GM12874 (cell line): Measurements from ENCODE around the gene LEAP2.

Source experiments
- CTCF ChIP-seq: IDR thresholded peaks from 2 replicates; pipeline ENCODE4 v1.5.1; 2011; ENCODE audit warnings: low read depth, mild to moderate bottlenecking, control low read depth, low read length, moderate library complexity; ENCODE audit not compliant: insufficient read depth

Gene LEAP2

GRCh38 chr5:132860742-132861141 lies 12.7 kb upstream of the LEAP2 start:
- no peak for TF ChIP-seq CTCF

- no peak for TF ChIP-seq CTCF
Observed at GRCh38 chr5:132865668-132866341, 7.7 kb upstream of the LEAP2 start.

DNA sequence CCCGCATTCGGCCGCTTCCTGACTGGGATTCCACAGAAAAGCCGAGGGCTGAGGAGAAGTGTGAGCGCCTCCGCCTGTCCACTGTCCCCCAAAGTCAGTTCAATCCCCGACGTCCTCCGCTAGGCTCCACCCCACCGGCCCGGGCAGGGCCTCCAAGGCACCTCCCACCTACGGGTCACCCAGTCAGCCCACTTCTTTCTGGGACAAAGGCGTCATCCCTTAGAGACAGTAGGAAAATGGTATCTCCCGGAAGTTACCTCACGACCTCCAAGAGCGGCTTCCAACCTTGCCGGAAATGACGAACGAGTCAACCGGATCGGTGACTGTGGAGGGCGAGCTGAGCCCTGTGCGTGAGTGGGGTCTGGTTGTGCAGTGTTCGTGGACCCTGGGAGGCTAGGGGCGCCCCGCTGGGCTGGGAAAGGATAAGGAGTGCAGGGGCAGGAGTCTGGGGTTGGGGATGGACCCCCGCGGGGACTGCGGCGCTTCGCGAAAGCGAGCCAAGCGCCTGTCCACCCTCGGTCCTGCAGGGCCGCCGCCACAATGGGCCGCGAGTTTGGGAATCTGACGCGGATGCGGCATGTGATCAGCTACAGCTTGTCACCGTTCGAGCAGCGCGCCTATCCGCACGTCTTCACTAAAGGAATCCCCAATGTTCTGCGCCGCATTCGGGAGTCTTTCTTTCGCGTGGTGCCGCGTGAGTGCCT lies 7.0 kb upstream of the LEAP2 start, which contains the start of the genes GDF9 and UQCRQ:
TSS of gene GDF9 (minus strand) at position 128 of the 704 bp plus-strand sequence. CDS start 1,936 bp downstream, outside the sequence.
TSS of gene UQCRQ (plus strand) at position 301 of the 704 bp plus-strand sequence. CDS start at position 541, 240 bp downstream.
- peak; percentile 26; the same call in 1 of the 2 replicates for TF ChIP-seq CTCF

GRCh38 chr5:132867046-132867451 lies 6.4 kb upstream of the LEAP2 start:
- TF ChIP-seq CTCF = no peak

- TF ChIP-seq CTCF = no peak
Observed at GRCh38 chr5:132868754-132869153, 4.7 kb upstream of the LEAP2 start.

GRCh38 chr5:132870801-132871200 lies 2.7 kb upstream of the LEAP2 start:
- no peak for TF ChIP-seq CTCF

GRCh38 chr5:132871459-132872284 lies 1.8 kb upstream of the LEAP2 start:
- no peak for TF ChIP-seq CTCF
